Spleen (tissue), 11 donors: ENCODE data around the gene HNF4A. TPM values are rescaled to one million over a fixed set of nuclear protein-coding genes. Genes with fewer than 3 reads are reported as not detected.

Source experiments
- DNase-seq: peaks from one replicate; pipeline ENCODE4 v3.0.0-alpha.2; 2020
- H3K27ac ChIP-seq, 8 donors: fragments of 200-600 bp; sonication (generic) in 7 of 8; 1 replicate in 4 of 8; 2 replicates in 4 of 8; pipeline versions ENCODE4 v1.5.0 to v1.8.0; 2016 to 2021; ENCODE audit warnings: inconsistent platforms in 4 of 8, mild to moderate bottlenecking in 4 of 8, moderate library complexity in 1 of 8
- H3K27me3 ChIP-seq, 7 donors: fragments of 200-600 bp; sonication (generic) in 6 of 7; replicated peaks in 1 of 7; 1 replicate in 4 of 7; 2 replicates in 3 of 7; pipeline versions ENCODE4 v1.5.0 to v1.8.0; 2016 to 2021; ENCODE audit warnings: inconsistent platforms in 3 of 7, mild to moderate bottlenecking in 1 of 7
- H3K36me3 ChIP-seq, 6 donors: fragments of 200-600 bp; sonication (generic) in 5 of 6; 1 replicate in 4 of 6; 2 replicates in 2 of 6; pipeline versions ENCODE4 v1.5.0 to v1.8.0; 2016 to 2021; ENCODE audit warnings: inconsistent platforms in 2 of 6
- H3K4me1 ChIP-seq, 6 donors: fragments of 200-600 bp; sonication (generic) in 5 of 6; 1 replicate in 3 of 6; 2 replicates in 3 of 6; pipeline versions ENCODE4 v1.5.0 to v1.8.0; 2016 to 2021; ENCODE audit warnings: inconsistent platforms in 3 of 6
- H3K4me3 ChIP-seq, 8 donors: fragments of 200-600 bp; sonication (generic) in 7 of 8; 1 replicate in 4 of 8; 2 replicates in 4 of 8; pipeline versions ENCODE4 v1.5.0 to v1.8.0; 2016 to 2021; ENCODE audit warnings: inconsistent platforms in 4 of 8, mild to moderate bottlenecking in 4 of 8, moderate library complexity in 2 of 8
- H3K9me3 ChIP-seq, 8 donors: fragments of 200-600 bp; sonication (generic) in 7 of 8; 1 replicate in 4 of 8; 2 replicates in 4 of 8; pipeline versions ENCODE4 v1.5.0 to v1.8.0; 2016 to 2021; ENCODE audit warnings: inconsistent platforms in 4 of 8
- POLR2A ChIP-seq, 3 donors: fragments of 450-650 bp; IDR thresholded peaks; one replicate each; pipeline ENCODE4 v1.5.1; 2017; ENCODE audit warnings: antibody characterized with exemption in 3 of 3, mild to moderate bottlenecking in 1 of 3
- POLR2AphosphoS5 ChIP-seq, 3 donors: sonication (generic); formaldehyde crosslinking; IDR thresholded peaks; one replicate each; pipeline ENCODE4 v1.5.1; 2017; ENCODE audit warnings: antibody characterized with exemption in 3 of 3
- WGBS, 5 donors: extraction: QIAGEN DNeasy Blood & Tissue Kit in 3 of 5; methylation state at CpG; one replicate each; pipeline versions ENCODE4 v1.1.5 to v1.1.7; 2013 to 2018; 5-methylcytosine and 5-hydroxymethylcytosine counted together
- intact Hi-C: fragments of 100-400 bp; cut with DNase I; formaldehyde crosslinking; loops from one replicate; pipeline ENCODE4 v1.15.0; 2023; ENCODE audit warnings: low total_unique reads
- polyA plus RNA-seq, 3 donors: library from polyadenylated mRNA; stranded (reverse); fragments of 200-250 nt; gene quantifications; one replicate each; pipeline ENCODE4 v1.2.1, GENCODE V29; 2013
- total RNA-seq, 7 donors: library from RNA; depleted of rRNA in 3 of 7; stranded (reverse); fragments of >200 nt in 3 of 7; fragmentation: NEBNext Ultra II Directional in 4 of 7; extraction: Animal tissue kit (Norgen Biotek cat#: 25700) in 4 of 7; gene quantifications; one replicate each; pipeline versions ENCODE4 v1.1.0 to v1.2.1, GENCODE V29; 2016 to 2021
- TF ChIP-seq, protein P1 (sequence below), 11 experiments: fragments of 200-600 bp in 7 of 11; fragments of 450-650 bp in 4 of 11; sonication (generic) in 4 of 11; IDR thresholded peaks in 8 of 11; conservative IDR thresholded peaks in 3 of 11; 1 replicate in 7 of 11; 2 replicates in 4 of 11; pipeline versions ENCODE4 v1.4.0 to v1.8.0; 2016 to 2021; ENCODE audit warnings: antibody characterized with exemption in 11 of 11, inconsistent platforms in 4 of 11, mild to moderate bottlenecking in 1 of 11
- donor health status: healthy with polysubstance abuse.
- donor health status: DM: no; HTN: no; CAD: no; lungs with moderate emphysema.
- donor health status: DM: no; HTN: no; CAD: no.
- donor health status: Bipolar disorder and iron deficiency.
- donor health status: healthy.
- donor health status: DM: no; HTN: no; CAD: no.
- donor health status: DM: yes; HTN: yes; CAD: no.

HNF4A gene
- total and polyA plus RNA-seq, 10 donors = 0.03 TPM; not detected in 9

GRCh38 chr20:44403194-44404112, 48.0 kb downstream of the HNF4A start:
- H3K27ac ChIP-seq = no peak overlapping the region
- no peaks in the 10 kb centered on the region for H3K36me3 ChIP-seq
- H3K4me3 ChIP-seq = no peak overlapping the region
- TF ChIP-seq, protein P1, sequence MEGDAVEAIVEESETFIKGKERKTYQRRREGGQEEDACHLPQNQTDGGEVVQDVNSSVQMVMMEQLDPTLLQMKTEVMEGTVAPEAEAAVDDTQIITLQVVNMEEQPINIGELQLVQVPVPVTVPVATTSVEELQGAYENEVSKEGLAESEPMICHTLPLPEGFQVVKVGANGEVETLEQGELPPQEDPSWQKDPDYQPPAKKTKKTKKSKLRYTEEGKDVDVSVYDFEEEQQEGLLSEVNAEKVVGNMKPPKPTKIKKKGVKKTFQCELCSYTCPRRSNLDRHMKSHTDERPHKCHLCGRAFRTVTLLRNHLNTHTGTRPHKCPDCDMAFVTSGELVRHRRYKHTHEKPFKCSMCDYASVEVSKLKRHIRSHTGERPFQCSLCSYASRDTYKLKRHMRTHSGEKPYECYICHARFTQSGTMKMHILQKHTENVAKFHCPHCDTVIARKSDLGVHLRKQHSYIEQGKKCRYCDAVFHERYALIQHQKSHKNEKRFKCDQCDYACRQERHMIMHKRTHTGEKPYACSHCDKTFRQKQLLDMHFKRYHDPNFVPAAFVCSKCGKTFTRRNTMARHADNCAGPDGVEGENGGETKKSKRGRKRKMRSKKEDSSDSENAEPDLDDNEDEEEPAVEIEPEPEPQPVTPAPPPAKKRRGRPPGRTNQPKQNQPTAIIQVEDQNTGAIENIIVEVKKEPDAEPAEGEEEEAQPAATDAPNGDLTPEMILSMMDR (IDR thresholded peaks at IDR 0.05 in 8 of 11, conservative IDR thresholded peaks at IDR 0.05 in 3 of 11) = no peak
- TF ChIP-seq POLR2A (IDR thresholded peaks at IDR 0.05) (no peak), POLR2AphosphoS5 (IDR thresholded peaks at IDR 0.05) (no peak)
- intact Hi-C loops = no loop called here
- H3K4me1 ChIP-seq = no peaks in the 10 kb centered on the region
- DNase-seq = no peak
- no peaks in the 10 kb centered on the region for H3K9me3 ChIP-seq
- WGBS, 5 donors = 65 to 79% (median 72%) methylated on average over 7 to 11 of the region's 11 CpGs
- peaks cover 0 to 21% (median 0%) of the 10 kb centered on the region in 7 donors for H3K27me3 ChIP-seq

DNA sequence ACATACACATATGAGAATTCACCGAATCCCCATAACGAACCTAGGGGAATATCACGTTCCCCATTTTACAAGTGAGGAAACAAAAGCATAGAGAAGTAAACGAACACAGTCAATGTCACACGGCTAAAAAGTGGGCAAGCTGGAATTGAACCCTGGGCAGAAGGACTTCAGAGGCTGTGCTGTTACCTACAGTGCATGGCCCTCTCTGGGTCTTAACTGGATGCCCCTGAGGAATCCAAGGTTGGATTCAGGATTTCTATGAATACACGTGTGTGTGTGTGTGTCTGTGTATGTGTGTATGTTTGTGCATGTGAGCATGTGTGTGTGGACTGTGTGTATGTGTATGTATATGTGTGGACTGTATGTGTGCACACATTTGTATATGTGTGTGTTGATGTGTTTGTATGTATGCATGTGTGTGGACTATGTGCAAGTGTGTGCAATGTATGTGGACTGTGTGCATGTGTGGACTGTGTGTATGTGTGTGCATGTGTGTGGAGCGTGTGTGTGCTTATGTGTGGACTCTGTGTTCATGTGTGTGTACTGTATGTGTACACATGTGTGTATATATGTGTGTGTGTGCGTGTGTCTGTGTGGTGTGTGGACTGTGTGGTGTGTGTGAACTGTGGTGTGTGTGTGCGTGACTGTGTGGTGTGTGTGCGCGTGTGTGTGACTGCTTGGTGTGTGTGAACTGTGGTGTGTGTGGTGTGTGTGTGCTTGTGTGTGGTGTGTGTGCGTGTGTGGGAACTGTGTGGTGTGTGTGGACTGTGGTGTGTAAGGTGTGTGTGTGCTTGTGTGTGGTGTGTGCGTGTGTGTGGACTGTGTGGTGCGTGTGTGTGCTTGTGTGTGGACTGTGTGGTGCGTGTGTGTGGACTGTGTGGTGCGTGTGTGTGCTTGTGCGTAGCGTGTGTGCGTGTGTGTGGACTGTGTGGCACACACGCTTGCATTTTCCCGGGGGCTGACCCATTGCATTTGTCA, 49.0 kb downstream of the HNF4A start:
- TF ChIP-seq POLR2A (IDR thresholded peaks at IDR 0.05) = no peak
- TF ChIP-seq POLR2AphosphoS5 (IDR thresholded peaks at IDR 0.05) = no peak
- TF ChIP-seq, protein P1 (IDR thresholded peaks at IDR 0.05 in 8 of 11, conservative IDR thresholded peaks at IDR 0.05 in 3 of 11) = no peak
- Histone ChIP-seq H3K9me3 (no peaks in the 10 kb centered on the region), H3K27ac (no peak overlapping the region), H3K36me3 (no peaks in the 10 kb centered on the region), H3K4me3 (no peak overlapping the region), H3K4me1 (no peaks in the 10 kb centered on the region), H3K27me3 (peaks cover 0 to 18% (median 0%) of the 10 kb centered on the region in 7 donors)
- DNase-seq = no peak
- 71 to 87% (median 84%) methylated on average over 21 of the region's 21 CpGs for WGBS, 5 donors
- intact Hi-C loops = no loop called here

DNA sequence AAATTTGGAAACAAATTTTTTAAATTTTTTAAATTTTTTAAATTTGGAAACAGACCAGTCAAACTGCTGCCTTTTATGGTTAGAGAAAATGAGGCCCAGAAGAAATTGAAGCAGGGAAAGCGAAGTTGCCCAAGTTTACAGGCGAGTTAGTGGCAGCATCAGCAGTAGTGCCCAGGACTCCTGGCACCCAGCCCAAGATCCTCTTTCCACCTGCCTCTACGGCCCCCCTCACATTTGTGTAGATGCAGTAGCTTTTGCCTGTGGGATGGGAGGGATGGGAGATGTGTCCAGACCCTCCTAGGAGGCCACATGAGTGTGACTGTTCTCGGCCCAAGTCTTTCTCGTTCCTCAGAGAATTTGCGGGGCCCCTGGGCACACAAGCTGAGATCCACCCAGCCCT, 49.8 kb downstream of the HNF4A start:
- peaks cover 0 to 18% (median 0%) of the 10 kb centered on the region in 7 donors for H3K27me3 ChIP-seq
- intact Hi-C loops = no loop called here
- no peak for DNase-seq
- H3K27ac ChIP-seq = no peak overlapping the region
- H3K36me3 ChIP-seq = no peaks in the 10 kb centered on the region
- no peak overlapping the region for H3K4me3 ChIP-seq
- TF ChIP-seq POLR2AphosphoS5 (IDR thresholded peaks at IDR 0.05) (no peak), POLR2A (IDR thresholded peaks at IDR 0.05) (no peak)
- TF ChIP-seq, protein P1 (IDR thresholded peaks at IDR 0.05 in 8 of 11, conservative IDR thresholded peaks at IDR 0.05 in 3 of 11) = no peak
- no peaks in the 10 kb centered on the region for H3K4me1 ChIP-seq
- WGBS, 5 donors = 71 to 81% (median 78%) methylated on average over 6 of the region's 6 CpGs
- H3K9me3 ChIP-seq = no peaks in the 10 kb centered on the region
